Glomerular visceral epithelial cell (primary cell): Measurements from ENCODE around the gene RSRC2.
"Not testable (repeated sequence)": the region's sequence is repeated elsewhere in the genome, so short reads cannot be mapped to it uniquely, and the experiment has no call there.

ENCODE experiments used
- DNase-seq: peaks from one replicate; pipeline ENCODE4 v3.0.0-alpha.2; 2016; ENCODE audit errors: extremely low spot score

The RSRC2 gene

DNA sequence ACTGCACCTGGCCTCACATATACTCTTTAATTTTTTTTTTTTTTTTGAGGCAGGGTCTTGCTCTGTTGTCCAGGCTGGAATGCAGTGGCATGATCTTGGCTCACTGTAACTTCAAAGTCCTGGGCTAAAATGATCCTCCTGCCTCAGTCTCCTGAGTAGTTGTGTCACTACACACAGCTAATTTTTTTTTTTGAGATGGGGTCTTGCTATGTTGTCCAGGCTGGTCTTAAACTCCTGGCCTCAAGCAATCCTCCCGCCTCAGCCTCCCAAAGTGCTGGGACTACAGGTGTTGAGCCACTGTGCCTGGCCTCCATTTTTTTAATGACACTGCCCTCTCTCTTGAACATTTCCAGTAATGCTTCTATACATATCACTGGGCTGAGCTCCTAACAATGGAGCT, 42.4 kb downstream of the RSRC2 start:
- not testable (repeated sequence) for DNase-seq

- no peak for DNase-seq
Measured at GRCh38 chr12:122483969-122484368, 42.8 kb downstream of the RSRC2 start.

- DNase-seq = no peak
Measured at GRCh38 chr12:122481861-122482260, 44.9 kb downstream of the RSRC2 start.

DNA sequence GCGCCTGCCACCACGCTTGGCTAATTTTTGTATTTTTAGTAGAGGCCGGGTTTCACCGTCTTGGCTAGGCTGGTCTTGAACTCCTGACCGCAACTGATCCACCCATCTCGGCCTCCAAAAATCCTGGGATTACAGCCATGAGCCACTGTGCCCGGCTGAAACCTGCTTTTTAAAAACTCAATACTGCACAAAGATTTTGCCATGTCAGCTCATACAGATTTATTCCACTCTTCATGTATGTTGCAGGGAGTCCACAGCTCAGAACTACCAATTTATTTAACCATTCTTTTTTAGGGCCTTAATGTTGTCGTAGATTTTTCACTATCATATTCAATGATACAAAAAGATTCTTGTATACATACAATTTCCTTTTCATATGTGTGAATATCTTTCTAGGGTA, 46.0 kb downstream of the RSRC2 start:
- no peak for DNase-seq

GRCh38 chr12:122474324-122474716, 52.4 kb downstream of the RSRC2 start:
- no peak for DNase-seq

- DNase-seq = no peak
Measured at GRCh38 chr12:122473543-122474323, 53.0 kb downstream of the RSRC2 start.

DNA sequence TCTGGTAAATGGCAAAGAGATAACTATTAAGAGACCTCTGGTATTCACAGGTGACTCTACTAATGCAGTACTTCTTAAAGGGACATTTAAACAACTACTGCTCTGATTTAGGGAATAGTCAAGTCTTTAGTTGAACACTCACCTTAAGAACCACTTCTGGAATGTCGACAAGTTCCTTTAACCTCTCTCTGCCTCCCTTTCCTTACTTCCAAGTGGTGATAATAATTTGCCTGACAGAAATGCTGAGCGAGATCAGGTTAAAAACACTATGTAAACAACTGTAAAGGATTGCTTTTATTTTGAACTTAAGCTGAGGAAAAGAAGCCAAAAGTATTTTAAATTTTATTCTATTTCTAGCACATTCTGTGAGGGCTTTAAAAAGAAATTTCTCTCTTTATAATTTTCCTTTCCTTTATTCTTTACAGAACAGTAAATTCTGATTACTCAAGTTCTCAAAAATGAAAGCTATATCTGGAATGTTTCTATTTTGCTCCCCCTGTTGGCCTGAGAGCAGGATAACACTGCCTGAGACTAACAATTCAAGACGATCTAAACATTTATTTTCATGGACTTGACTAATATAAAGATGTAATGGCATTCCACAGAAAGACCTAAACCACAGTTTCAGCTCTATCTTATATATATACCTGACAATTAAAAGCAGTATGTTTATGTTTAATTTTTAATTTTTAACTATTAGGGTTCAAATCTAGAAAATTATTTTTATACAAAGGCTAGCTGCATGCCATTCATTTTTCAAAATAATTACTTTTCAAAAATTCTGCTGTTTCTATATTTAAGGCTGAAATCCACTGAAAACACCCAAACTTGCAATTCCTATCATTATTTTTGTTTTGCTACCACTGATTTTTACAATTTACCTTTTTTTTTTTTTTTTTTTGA, 55.2 kb downstream of the RSRC2 start:
- peak; percentile 58 for DNase-seq

- DNase-seq = not testable (repeated sequence)
Measured at GRCh38 chr12:122470576-122470975, 56.2 kb downstream of the RSRC2 start.

GRCh38 chr12:122469856-122470255, 56.9 kb downstream of the RSRC2 start:
- not testable (repeated sequence) for DNase-seq

DNA sequence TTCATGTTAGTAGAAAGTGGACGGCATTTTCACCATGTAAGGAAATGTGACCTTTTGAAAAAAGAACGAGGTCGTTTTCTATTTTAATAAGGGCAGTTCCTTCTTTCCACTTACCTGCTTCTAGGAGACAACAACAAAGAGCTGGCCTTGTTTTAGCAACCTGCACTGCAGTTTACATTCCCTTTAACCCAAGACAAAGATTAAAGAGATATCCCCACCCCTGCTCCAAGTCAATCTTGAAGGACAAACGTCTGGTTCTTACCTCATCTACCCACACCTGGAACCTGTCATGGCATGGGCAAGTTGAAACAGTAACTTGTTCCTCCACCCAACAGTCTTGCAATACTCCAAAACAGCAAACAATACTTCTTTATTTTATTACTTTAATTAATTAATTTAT, 58.8 kb downstream of the RSRC2 start:
- DNase-seq = no peak

GRCh38 chr12:122464317-122465042, 62.3 kb downstream of the RSRC2 start:
- peak; percentile 82 for DNase-seq

DNA sequence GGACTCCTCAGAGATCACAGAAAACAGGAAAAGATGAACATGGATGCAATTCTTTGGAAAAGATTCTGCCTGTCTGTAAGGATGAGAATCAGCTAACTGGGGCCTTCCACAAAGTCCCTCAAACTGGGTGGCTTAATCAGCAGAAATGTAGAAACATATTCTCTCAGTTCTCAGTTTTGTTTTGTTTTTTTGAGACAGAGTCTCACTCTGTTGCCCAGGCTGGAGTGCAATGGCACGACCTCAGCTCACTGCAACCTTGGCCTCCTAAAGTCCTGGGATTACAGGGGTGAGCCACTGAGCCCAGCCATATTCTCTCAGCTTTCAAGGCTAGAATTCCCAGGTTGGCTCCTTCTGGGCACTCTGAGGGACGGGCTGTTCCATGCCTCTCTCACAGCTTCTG, 66.1 kb downstream of the RSRC2 start:
- no peak for DNase-seq

GRCh38 chr12:122460061-122460460, 66.7 kb downstream of the RSRC2 start:
- DNase-seq = no peak

GRCh38 chr12:122459211-122459610, 67.5 kb downstream of the RSRC2 start:
- peak; percentile 62 for DNase-seq

- DNase-seq = no peak
Measured at GRCh38 chr12:122458105-122459035, 68.4 kb downstream of the RSRC2 start.

DNA sequence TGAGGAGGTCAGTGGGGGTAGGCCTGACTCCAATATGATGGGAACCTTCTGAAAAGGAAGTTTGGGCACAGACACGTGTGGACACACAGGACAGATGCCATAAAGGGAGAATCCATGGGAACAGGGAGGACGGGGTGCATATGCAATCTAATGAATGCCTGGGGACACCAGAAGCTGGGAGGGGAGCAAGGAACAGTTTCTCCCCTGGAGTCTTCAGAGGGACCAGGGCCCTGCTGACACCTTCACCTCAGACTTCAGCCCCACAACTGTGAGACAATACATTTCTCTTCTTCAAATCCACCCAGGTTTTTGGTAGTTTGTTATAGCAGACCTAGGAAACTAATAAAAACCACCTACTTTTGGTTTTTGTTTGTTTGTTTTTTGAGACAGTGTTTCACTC, 69.1 kb downstream of the RSRC2 start:
- DNase-seq = no peak

DNA sequence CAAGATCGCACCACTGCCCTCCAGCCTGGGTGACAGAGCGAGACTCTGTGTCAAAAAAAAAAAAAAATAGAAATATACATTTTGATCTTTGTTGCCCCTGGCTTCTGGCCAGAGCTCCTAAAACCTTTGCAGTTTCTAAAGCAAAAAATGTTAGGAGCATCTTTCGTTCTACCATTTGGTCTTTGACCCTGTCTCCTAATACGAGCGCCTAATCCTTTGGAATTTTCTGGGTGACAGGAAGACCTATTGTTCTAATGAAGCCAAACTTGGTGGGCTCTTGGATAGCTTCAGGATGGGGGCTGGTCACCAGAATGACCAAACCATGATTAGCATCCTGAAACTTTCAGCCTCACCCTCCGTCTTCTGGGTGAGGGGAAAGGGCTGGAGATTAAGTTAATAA, 72.0 kb downstream of the RSRC2 start:
- no peak for DNase-seq

DNA sequence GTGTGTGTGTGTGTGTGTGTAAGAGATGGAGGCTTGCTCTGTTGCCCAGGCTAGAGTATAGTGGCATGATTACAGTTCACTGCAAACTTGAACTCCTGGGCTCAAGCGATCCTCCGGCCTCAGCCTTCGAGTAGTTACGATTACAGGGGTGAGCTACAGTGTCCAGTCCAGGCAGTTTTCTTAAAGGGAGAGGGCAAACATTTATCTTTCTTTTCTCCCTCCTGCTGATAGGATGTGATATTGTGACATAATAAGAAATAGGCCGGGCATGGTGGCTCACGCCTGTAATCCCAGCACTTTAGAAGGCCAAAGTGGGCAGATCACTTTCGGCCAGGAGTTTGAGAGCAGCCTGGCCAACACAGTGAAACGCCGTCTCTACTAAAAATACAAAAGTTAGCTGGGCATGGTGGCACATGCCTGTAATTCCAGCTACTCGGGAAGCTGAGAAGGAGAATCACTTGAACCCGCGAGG, 72.5 kb downstream of the RSRC2 start:
- no peak for DNase-seq
